Measurements from ENCODE around the gene DNAJB13. TPM values are rescaled to one million over a fixed set of nuclear protein-coding genes. Genes with fewer than 3 reads are reported as not detected.
"Not testable (repeated sequence)": the region's sequence is repeated elsewhere in the genome, so short reads cannot be mapped to it uniquely, and the experiment has no call there.

The DNAJB13 gene
- total RNA-seq, 1 donor from 2014 or later, result not detected

- TF ChIP-seq, protein P1, sequence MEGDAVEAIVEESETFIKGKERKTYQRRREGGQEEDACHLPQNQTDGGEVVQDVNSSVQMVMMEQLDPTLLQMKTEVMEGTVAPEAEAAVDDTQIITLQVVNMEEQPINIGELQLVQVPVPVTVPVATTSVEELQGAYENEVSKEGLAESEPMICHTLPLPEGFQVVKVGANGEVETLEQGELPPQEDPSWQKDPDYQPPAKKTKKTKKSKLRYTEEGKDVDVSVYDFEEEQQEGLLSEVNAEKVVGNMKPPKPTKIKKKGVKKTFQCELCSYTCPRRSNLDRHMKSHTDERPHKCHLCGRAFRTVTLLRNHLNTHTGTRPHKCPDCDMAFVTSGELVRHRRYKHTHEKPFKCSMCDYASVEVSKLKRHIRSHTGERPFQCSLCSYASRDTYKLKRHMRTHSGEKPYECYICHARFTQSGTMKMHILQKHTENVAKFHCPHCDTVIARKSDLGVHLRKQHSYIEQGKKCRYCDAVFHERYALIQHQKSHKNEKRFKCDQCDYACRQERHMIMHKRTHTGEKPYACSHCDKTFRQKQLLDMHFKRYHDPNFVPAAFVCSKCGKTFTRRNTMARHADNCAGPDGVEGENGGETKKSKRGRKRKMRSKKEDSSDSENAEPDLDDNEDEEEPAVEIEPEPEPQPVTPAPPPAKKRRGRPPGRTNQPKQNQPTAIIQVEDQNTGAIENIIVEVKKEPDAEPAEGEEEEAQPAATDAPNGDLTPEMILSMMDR (IDR thresholded peaks at IDR 0.05; ENCODE audit: insufficient read depth, low read length, poor library complexity, severe bottlenecking), result no peak
Observed at GRCh38 chr11:73981051-73981805, 30.4 kb downstream of the DNAJB13 start.

DNA sequence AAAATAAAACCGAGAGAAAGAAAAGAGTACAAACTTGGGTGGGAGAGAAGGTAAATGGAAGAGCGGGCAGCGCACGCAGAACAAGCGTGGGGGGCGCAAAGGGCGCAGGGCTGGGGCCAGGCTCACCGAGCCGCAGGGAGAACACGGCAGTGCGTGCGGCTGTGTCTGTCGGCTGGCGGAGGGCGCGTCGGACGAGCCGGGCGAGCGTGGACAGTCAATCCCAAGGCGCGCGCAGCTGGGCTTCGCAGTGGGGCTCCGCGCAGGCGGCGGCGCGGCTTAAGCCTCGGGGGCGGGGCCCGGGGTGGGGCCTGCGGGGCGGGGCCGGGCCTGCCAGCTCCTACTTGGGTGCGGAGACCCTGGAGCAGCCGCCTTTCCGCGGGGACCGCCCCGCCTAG, 31.8 kb downstream of the DNAJB13 start, which contains the start of gene UCP2:
Gene UCP2, minus strand, starts transcription at position 249 of the 395 bp plus-strand sequence. CDS start 4,465 bp downstream, outside the sequence.
- TF ChIP-seq, protein P1 (IDR thresholded peaks at IDR 0.05; ENCODE audit: insufficient read depth, low read length, poor library complexity, severe bottlenecking), result no peak
- Histone ChIP-seq H3K27me3 (ENCODE audit: control insufficient read depth, insufficient read depth, low read length) (no peaks in the 10 kb centered on the region), H3K4me3 (ENCODE audit: low read depth, low read length) (peak within 1 kb of the TSS; percentile 68), H3K36me3 (ENCODE audit: control insufficient read depth, insufficient read depth, low read length) (peaks cover 4% of the 10 kb centered on the region)
- no peak for DNase-seq (ENCODE audit: low read depth)

More at GRCh38 chr11:73981051-73981805, 30.4 kb downstream of the DNAJB13 start:
- Histone ChIP-seq H3K4me3 (ENCODE audit: low read depth, low read length) (peak overlapping the region; percentile 68), H3K27me3 (ENCODE audit: control insufficient read depth, insufficient read depth, low read length) (no peaks in the 10 kb centered on the region), H3K36me3 (ENCODE audit: control insufficient read depth, insufficient read depth, low read length) (peaks cover 9% of the 10 kb centered on the region)
- DNase-seq (ENCODE audit: low read depth), result no peak

DNA sequence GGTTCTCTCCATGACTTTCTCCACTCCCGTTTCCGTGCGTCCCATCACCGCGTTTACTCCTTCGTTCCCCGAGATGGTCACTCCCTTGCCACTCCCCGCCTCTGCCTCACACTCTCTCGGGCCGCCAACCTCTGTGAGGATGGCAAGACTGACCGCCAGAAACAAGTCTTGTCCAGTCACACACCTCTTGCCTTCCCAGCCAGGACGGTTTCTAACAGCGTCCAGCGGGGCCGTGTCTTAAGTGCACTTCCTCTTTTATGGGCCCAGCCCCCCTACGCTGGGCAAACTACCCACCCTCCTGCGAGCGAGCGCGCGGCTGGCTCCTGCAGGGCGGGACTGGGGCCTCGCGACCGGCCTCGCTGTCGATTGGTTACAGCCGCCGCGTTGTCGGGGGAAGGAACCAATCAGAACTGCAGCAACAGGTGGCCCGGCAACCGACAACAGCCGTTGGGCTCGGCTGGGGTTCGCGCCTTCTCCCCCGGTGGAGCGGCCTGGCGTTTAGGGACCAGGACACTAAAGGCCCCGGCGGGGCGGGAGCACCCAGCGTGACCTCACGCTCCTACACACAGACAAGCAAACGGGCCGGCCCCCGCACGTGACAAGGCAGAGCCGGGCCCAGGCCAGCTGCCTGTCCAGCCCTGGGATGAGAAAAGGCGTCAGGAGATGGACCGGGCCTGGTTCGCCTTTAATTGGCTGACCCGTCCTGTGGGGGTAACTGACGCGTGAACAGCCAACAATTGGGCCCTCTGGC, 32.3 kb downstream of the DNAJB13 start:
- peaks cover under 1% of the 10 kb centered on the region for H3K36me3 ChIP-seq (ENCODE audit: control insufficient read depth, insufficient read depth, low read length)
- TF ChIP-seq, protein P1 (IDR thresholded peaks at IDR 0.05; ENCODE audit: insufficient read depth, low read length, poor library complexity, severe bottlenecking), result no peak
- peak overlapping the region; percentile 68 for H3K4me3 ChIP-seq (ENCODE audit: low read depth, low read length)
- no peaks in the 10 kb centered on the region for H3K27me3 ChIP-seq (ENCODE audit: control insufficient read depth, insufficient read depth, low read length)
- peak; percentile 78 for DNase-seq (ENCODE audit: low read depth)

DNA sequence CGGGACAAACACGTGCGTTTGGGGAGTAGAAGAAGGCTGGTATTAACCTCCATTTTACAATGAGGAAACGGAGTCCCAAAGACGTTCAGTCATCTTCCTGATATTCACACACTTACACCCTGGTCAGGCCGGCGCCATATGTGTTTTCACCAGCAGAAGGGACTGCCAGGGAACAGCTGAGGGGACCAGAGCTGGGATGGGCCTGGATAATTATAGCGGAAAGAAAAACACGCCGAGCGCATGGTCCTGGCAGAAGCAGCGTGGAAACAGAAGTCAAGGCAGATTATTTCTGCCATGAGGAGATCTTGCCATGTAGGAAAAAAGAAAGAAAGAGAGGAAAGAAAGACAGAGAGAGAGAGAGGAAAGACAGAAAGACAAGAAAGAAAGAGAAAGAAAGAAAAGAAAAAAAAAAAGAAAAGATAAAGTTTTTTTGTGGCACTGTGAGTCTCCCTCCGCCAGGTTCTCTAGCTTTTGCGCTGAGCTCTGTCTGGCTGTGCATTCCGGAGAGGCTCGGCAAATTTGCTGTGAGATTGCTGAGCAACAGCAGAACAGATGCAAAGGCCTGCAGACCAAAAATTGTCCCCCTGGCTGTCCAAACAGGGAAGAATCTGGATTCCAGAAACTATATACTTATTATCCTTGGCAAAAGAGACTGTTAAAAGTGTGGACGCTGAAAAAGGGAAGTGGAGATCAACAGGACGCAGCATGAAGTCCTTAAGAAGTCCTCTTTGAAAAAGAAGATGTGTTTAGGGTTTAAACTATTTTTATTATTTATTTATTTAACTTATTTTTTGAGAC, 33.1 kb downstream of the DNAJB13 start:
- TF ChIP-seq, protein P1 (IDR thresholded peaks at IDR 0.05; ENCODE audit: insufficient read depth, low read length, poor library complexity, severe bottlenecking), result no peak
- no peak for DNase-seq (ENCODE audit: low read depth)
- no peaks in the 10 kb centered on the region for H3K27me3 ChIP-seq (ENCODE audit: control insufficient read depth, insufficient read depth, low read length)
- peak overlapping the region; percentile 68 for H3K4me3 ChIP-seq (ENCODE audit: low read depth, low read length)
- H3K36me3 ChIP-seq (ENCODE audit: control insufficient read depth, insufficient read depth, low read length), result no peaks in the 10 kb centered on the region

DNA sequence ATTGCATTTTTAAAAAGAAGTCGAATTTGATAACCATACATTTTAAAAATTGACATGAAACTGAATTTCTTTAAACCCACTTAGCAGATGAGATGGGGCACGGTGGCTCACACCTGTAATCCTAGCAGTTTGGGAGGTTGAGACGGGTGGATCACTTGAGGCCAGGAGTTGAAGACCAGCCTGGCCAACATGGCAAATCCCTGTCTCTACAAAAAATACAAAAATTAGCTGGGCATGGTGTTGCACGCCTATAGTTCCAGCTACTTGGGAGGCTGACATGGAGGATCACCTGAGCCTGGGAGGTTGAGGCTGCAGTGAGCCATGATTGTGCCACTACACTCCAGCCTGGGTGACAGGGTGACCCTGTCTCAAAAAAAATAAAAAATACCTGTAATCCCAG, 34.8 kb downstream of the DNAJB13 start:
- not testable (repeated sequence) for H3K4me3 ChIP-seq (ENCODE audit: low read depth, low read length); DNase-seq (ENCODE audit: low read depth); H3K36me3 ChIP-seq (ENCODE audit: control insufficient read depth, insufficient read depth, low read length); H3K27me3 ChIP-seq (ENCODE audit: control insufficient read depth, insufficient read depth, low read length)

GRCh38 chr11:73988227-73988626, 37.4 kb downstream of the DNAJB13 start:
- H3K4me3 ChIP-seq (ENCODE audit: low read depth, low read length), result no peak overlapping the region
- TF ChIP-seq, protein P1 (IDR thresholded peaks at IDR 0.05; ENCODE audit: insufficient read depth, low read length, poor library complexity, severe bottlenecking), result no peak
- H3K27me3 ChIP-seq (ENCODE audit: control insufficient read depth, insufficient read depth, low read length), result no peaks in the 10 kb centered on the region

More at GRCh38 chr11:73988227-73988626, 37.4 kb downstream of the DNAJB13 start:
- no peaks in the 10 kb centered on the region for H3K36me3 ChIP-seq (ENCODE audit: control insufficient read depth, insufficient read depth, low read length)
- DNase-seq (ENCODE audit: low read depth), result no peak

Data from kidney epithelial cell (primary cell).